ENCODE measurements around the gene VAMP3. TPM values are rescaled to one million over a fixed set of nuclear protein-coding genes. Genes with fewer than 3 reads are reported as not detected.

The VAMP3 gene
- total and polyA plus RNA-seq, 4 donors = 17.4 to 38.4 (median 25.9) TPM

DNA sequence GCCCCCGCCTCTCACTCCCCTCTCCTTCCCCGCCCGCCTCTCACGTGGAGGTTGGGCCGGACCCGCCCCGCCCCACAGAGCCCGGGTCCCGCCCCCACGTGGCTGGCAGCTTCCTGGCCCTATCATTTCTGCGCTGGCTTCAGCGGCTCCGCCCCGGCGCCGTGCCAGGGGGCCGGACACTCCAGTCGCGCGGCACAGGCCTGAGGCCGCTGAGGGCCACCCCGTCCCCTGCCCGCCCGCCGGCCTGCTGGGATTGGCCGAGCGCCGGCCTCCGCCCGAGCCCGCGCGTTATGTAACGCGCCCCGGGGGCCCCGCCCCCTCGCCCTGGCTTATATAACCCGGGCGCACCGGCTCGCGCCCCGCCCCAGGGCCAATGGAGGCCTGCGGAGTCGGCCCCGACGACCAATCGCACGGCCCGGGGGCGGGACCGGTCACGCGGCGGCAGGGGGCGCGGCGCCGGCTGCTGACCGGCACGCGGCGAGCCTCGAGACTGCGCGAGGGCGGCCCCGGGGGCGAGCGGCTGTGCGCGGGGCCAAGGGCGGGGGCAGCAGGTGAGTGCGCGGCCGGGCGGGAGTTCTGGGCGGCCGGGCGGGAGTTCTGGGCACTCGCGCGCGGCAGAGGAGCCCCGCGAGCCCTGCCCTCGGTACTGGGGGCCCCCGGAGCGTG is 12.9 kb downstream of the VAMP3 start, which contains the start of gene PER3:
Gene PER3 (plus strand): TSS at position 466 of the 666 bp plus-strand sequence. CDS start 587 bp downstream, outside the sequence.
- Histone ChIP-seq H3K4me1 (ENCODE audit: control insufficient read depth in 4 of 4, insufficient read depth in 4 of 4, low read length in 3 of 4) (peaks cover 0 to 38% (median 29%) of the 10 kb centered on the region in 4 donors), H3K27ac (ENCODE audit: low read depth in 1 of 2, low read length in 2 of 2) (peak within 1 kb of the TSS; percentile 77 to 86), H3K4me3 (ENCODE audit: low read depth in 1 of 3, low read length in 3 of 3) (peak within 1 kb of the TSS; percentile 50 to 75 (median 52)), H3K9ac (ENCODE audit: low read depth in 1 of 2, low read length in 2 of 2) (peak within 1 kb of the TSS; percentile 59 to 77), H3K27me3 (ENCODE audit: control insufficient read depth in 4 of 4, insufficient read depth in 4 of 4, low read length in 3 of 4) (no peaks in the 10 kb centered on the region), H3K36me3 (ENCODE audit: control insufficient read depth in 4 of 4, insufficient read depth in 3 of 4, low read depth in 1 of 4, low read length in 3 of 4) (peaks cover 3 to 32% (median 28%) of the 10 kb centered on the region in 4 donors), H3K9me3 (ENCODE audit: control insufficient read depth in 4 of 4, low read length in 3 of 4) (no peaks in the 10 kb centered on the region)
- TF ChIP-seq SP1 (IDR thresholded peaks at IDR 0.05) (no peak), FOXA1 (IDR thresholded peaks at IDR 0.05) (no peak), GABPA (IDR thresholded peaks at IDR 0.05 in 1 of 2, conservative IDR thresholded peaks at IDR 0.05 in 1 of 2) (peak in 1 of 2 donors; percentile 18), FOXA2 (IDR thresholded peaks at IDR 0.05) (no peak), HNF4A (conservative IDR thresholded peaks at IDR 0.05) (peak; percentile 6 to 15), TAF1 (conservative IDR thresholded peaks at IDR 0.05) (no peak), RXRA (IDR thresholded peaks at IDR 0.05) (no peak), RAD21 (IDR thresholded peaks at IDR 0.05) (no peak), EGR1 (IDR thresholded peaks at IDR 0.05; ENCODE audit: low read depth in 2 of 2) (no peak)
- TF ChIP-seq, protein P1, sequence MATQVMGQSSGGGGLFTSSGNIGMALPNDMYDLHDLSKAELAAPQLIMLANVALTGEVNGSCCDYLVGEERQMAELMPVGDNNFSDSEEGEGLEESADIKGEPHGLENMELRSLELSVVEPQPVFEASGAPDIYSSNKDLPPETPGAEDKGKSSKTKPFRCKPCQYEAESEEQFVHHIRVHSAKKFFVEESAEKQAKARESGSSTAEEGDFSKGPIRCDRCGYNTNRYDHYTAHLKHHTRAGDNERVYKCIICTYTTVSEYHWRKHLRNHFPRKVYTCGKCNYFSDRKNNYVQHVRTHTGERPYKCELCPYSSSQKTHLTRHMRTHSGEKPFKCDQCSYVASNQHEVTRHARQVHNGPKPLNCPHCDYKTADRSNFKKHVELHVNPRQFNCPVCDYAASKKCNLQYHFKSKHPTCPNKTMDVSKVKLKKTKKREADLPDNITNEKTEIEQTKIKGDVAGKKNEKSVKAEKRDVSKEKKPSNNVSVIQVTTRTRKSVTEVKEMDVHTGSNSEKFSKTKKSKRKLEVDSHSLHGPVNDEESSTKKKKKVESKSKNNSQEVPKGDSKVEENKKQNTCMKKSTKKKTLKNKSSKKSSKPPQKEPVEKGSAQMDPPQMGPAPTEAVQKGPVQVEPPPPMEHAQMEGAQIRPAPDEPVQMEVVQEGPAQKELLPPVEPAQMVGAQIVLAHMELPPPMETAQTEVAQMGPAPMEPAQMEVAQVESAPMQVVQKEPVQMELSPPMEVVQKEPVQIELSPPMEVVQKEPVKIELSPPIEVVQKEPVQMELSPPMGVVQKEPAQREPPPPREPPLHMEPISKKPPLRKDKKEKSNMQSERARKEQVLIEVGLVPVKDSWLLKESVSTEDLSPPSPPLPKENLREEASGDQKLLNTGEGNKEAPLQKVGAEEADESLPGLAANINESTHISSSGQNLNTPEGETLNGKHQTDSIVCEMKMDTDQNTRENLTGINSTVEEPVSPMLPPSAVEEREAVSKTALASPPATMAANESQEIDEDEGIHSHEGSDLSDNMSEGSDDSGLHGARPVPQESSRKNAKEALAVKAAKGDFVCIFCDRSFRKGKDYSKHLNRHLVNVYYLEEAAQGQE (IDR thresholded peaks at IDR 0.05) = no peak
- TF ChIP-seq, protein P2, sequence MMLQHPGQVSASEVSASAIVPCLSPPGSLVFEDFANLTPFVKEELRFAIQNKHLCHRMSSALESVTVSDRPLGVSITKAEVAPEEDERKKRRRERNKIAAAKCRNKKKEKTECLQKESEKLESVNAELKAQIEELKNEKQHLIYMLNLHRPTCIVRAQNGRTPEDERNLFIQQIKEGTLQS (IDR thresholded peaks at IDR 0.05) = no peak
- TF ChIP-seq, protein P3, sequence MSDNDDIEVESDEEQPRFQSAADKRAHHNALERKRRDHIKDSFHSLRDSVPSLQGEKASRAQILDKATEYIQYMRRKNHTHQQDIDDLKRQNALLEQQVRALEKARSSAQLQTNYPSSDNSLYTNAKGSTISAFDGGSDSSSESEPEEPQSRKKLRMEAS (IDR thresholded peaks at IDR 0.05) = no peak
- TF ChIP-seq, protein P4, sequence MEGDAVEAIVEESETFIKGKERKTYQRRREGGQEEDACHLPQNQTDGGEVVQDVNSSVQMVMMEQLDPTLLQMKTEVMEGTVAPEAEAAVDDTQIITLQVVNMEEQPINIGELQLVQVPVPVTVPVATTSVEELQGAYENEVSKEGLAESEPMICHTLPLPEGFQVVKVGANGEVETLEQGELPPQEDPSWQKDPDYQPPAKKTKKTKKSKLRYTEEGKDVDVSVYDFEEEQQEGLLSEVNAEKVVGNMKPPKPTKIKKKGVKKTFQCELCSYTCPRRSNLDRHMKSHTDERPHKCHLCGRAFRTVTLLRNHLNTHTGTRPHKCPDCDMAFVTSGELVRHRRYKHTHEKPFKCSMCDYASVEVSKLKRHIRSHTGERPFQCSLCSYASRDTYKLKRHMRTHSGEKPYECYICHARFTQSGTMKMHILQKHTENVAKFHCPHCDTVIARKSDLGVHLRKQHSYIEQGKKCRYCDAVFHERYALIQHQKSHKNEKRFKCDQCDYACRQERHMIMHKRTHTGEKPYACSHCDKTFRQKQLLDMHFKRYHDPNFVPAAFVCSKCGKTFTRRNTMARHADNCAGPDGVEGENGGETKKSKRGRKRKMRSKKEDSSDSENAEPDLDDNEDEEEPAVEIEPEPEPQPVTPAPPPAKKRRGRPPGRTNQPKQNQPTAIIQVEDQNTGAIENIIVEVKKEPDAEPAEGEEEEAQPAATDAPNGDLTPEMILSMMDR (IDR thresholded peaks at IDR 0.05; ENCODE audit: low read depth, low read length, missing input control) = no peak
- TF ChIP-seq, protein P5, sequence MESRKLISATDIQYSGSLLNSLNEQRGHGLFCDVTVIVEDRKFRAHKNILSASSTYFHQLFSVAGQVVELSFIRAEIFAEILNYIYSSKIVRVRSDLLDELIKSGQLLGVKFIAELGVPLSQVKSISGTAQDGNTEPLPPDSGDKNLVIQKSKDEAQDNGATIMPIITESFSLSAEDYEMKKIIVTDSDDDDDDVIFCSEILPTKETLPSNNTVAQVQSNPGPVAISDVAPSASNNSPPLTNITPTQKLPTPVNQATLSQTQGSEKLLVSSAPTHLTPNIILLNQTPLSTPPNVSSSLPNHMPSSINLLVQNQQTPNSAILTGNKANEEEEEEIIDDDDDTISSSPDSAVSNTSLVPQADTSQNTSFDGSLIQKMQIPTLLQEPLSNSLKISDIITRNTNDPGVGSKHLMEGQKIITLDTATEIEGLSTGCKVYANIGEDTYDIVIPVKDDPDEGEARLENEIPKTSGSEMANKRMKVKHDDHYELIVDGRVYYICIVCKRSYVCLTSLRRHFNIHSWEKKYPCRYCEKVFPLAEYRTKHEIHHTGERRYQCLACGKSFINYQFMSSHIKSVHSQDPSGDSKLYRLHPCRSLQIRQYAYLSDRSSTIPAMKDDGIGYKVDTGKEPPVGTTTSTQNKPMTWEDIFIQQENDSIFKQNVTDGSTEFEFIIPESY (IDR thresholded peaks at IDR 0.05) = no peak
- 1% methylated on average over 90 of the region's 90 CpGs for WGBS
- peak; percentile 91 for DNase-seq (ENCODE audit: low spot score)

Data from liver (tissue), 9 donors.